ENCODE results near the gene FBXO17.
"Not testable (repeated sequence)": the region's sequence is repeated elsewhere in the genome, so short reads cannot be mapped to it uniquely, and the experiment has no call there.

The FBXO17 gene

GRCh38 chr19:38975214-38975860, at the start of gene FBXO17:
Gene FBXO17 (minus strand): TSS chr19:38975742. CDS start chr19:38950319, 25,423 bp downstream.
- DNase-seq (ENCODE audit: low spot score), result peak; percentile 88

- DNase-seq (ENCODE audit: low spot score), result no peak
These were observed 49.5 kb upstream of the FBXO17 start for GRCh38 chr19:39024875-39025641.

- DNase-seq (ENCODE audit: low spot score), result no peak
These were observed 45.5 kb upstream of the FBXO17 start for GRCh38 chr19:39021063-39021462.

GRCh38 chr19:39017646-39018045, 42.1 kb upstream of the FBXO17 start:
- no peak for DNase-seq (ENCODE audit: low spot score)

- no peak for DNase-seq (ENCODE audit: low spot score)
These were observed 41.5 kb upstream of the FBXO17 start for GRCh38 chr19:39017026-39017425.

GRCh38 chr19:39014037-39014436, 38.5 kb upstream of the FBXO17 start:
- no peak for DNase-seq (ENCODE audit: low spot score)

GRCh38 chr19:39009001-39009400, 33.5 kb upstream of the FBXO17 start:
- no peak for DNase-seq (ENCODE audit: low spot score)

GRCh38 chr19:39008137-39008536, 32.6 kb upstream of the FBXO17 start:
- no peak for DNase-seq (ENCODE audit: low spot score)

- DNase-seq (ENCODE audit: low spot score), result no peak
These were observed 31.6 kb upstream of the FBXO17 start for GRCh38 chr19:39007096-39007495.

- DNase-seq (ENCODE audit: low spot score), result no peak
These were observed 28.9 kb upstream of the FBXO17 start for GRCh38 chr19:39004403-39004802.

GRCh38 chr19:39003796-39004195, 28.3 kb upstream of the FBXO17 start:
- no peak for DNase-seq (ENCODE audit: low spot score)

GRCh38 chr19:39003188-39003587, 27.6 kb upstream of the FBXO17 start:
- DNase-seq (ENCODE audit: low spot score), result no peak

- DNase-seq (ENCODE audit: low spot score), result no peak
These were observed 25.5 kb upstream of the FBXO17 start for GRCh38 chr19:39001041-39001440.

GRCh38 chr19:38997576-38997975, 22.0 kb upstream of the FBXO17 start:
- not testable (repeated sequence) for DNase-seq (ENCODE audit: low spot score)

GRCh38 chr19:38993271-38993670, 17.7 kb upstream of the FBXO17 start:
- DNase-seq (ENCODE audit: low spot score), result peak; percentile 55

GRCh38 chr19:38990949-38991697, 15.6 kb upstream of the FBXO17 start:
- DNase-seq (ENCODE audit: low spot score), result peak; percentile 18

- DNase-seq (ENCODE audit: low spot score), result not testable (repeated sequence)
These were observed 14.1 kb upstream of the FBXO17 start for GRCh38 chr19:38989614-38990013.

GRCh38 chr19:38989066-38989605, 13.6 kb upstream of the FBXO17 start:
- peak; percentile 39 for DNase-seq (ENCODE audit: low spot score)

- not testable (repeated sequence) for DNase-seq (ENCODE audit: low spot score)
These were observed 13.1 kb upstream of the FBXO17 start for GRCh38 chr19:38988627-38989026.

GRCh38 chr19:38987745-38988144, 12.2 kb upstream of the FBXO17 start:
- not testable (repeated sequence) for DNase-seq (ENCODE audit: low spot score)

GRCh38 chr19:38985262-38985661, 9.7 kb upstream of the FBXO17 start:
- no peak for DNase-seq (ENCODE audit: low spot score)

GRCh38 chr19:38980583-38981374, 5.2 kb upstream of the FBXO17 start:
- no peak for DNase-seq (ENCODE audit: low spot score)

Data from GM03348 (cell line).